22Rv1 (cell line): ENCODE results near the gene SLC16A12.

ENCODE experiments used
- ZFX ChIP-seq: fragments of 450-650 bp; IDR thresholded peaks from 2 replicates; pipeline ENCODE4 v1.6.1; 2017; ENCODE audit warnings: antibody characterized with exemption, borderline replicate concordance
- TF ChIP-seq, protein P1 (sequence below): fragments of 450-650 bp; IDR thresholded peaks from 2 replicates; pipeline ENCODE4 v1.5.1; 2017; ENCODE audit warnings: mild to moderate bottlenecking

DNA sequence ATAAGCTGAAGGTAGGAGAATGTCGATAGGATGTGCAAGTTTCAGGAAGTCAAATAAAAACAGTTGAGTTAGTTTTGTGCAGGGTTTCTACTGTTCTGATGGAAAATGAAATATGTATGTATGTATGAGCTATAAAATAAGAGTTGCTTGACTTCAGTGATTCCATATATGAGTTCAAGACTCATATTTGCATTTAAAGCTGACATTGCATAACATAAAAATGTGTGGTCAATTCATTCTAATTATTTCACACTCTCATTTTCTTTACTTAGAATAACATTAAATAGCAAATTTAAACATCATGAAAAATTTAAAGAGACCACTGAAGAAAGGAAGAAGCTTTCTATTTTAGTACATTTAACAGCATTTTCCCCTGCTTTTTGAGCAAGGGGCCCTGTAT lies 83.2 kb downstream of the SLC16A12 start:
- TF ChIP-seq, protein P1, sequence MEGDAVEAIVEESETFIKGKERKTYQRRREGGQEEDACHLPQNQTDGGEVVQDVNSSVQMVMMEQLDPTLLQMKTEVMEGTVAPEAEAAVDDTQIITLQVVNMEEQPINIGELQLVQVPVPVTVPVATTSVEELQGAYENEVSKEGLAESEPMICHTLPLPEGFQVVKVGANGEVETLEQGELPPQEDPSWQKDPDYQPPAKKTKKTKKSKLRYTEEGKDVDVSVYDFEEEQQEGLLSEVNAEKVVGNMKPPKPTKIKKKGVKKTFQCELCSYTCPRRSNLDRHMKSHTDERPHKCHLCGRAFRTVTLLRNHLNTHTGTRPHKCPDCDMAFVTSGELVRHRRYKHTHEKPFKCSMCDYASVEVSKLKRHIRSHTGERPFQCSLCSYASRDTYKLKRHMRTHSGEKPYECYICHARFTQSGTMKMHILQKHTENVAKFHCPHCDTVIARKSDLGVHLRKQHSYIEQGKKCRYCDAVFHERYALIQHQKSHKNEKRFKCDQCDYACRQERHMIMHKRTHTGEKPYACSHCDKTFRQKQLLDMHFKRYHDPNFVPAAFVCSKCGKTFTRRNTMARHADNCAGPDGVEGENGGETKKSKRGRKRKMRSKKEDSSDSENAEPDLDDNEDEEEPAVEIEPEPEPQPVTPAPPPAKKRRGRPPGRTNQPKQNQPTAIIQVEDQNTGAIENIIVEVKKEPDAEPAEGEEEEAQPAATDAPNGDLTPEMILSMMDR: no peak
- no peak for TF ChIP-seq ZFX
